ENCODE results near the gene DCBLD2. TPM values are rescaled to one million over a fixed set of nuclear protein-coding genes. Genes with fewer than 3 reads are reported as not detected.
"Not testable (repeated sequence)": the region's sequence is repeated elsewhere in the genome, so short reads cannot be mapped to it uniquely, and the experiment has no call there.

Gene DCBLD2
- total RNA-seq, 1 donor from 2014 or later = 36.5 TPM

- H3K9me3 ChIP-seq = no peaks in the 10 kb centered on the region
- H3K27me3 ChIP-seq (ENCODE audit: low read depth) = no peaks in the 10 kb centered on the region
- intact Hi-C loops (cut with DNase I) = no loop called here
- DNase-seq = no peak
- ATAC-seq = no peak
- H3K36me3 ChIP-seq = peaks cover 11% of the 10 kb centered on the region
- no peak overlapping the region for H3K4me3 ChIP-seq
- no peak for TF ChIP-seq CTCF (IDR thresholded peaks at IDR 0.05)
- no peak overlapping the region for H3K27ac ChIP-seq
- H3K4me1 ChIP-seq = peaks cover 7% of the 10 kb centered on the region
These were observed 16.7 kb downstream of the DCBLD2 start for GRCh38 chr3:98884675-98885371.

GRCh38 chr3:98882614-98883333 is 18.7 kb downstream of the DCBLD2 start:
- DNase-seq = not testable (repeated sequence)

GRCh38 chr3:98877132-98877531 is 24.4 kb downstream of the DCBLD2 start:
- Histone ChIP-seq H3K4me3 (no peak overlapping the region), H3K9me3 (no peaks in the 10 kb centered on the region), H3K27ac (no peak overlapping the region), H3K4me1 (no peaks in the 10 kb centered on the region), H3K27me3 (ENCODE audit: low read depth) (no peaks in the 10 kb centered on the region), H3K36me3 (peaks cover 13% of the 10 kb centered on the region)
- intact Hi-C loops (cut with DNase I) = no loop called here
- no peak for ATAC-seq
- DNase-seq = no peak
- TF ChIP-seq CTCF (IDR thresholded peaks at IDR 0.05) = no peak

More at GRCh38 chr3:98882614-98883333, 18.7 kb downstream of the DCBLD2 start:
- intact Hi-C loops (cut with DNase I); ATAC-seq; H3K27me3 ChIP-seq (ENCODE audit: low read depth); H3K27ac ChIP-seq; H3K4me3 ChIP-seq; H3K9me3 ChIP-seq; H3K4me1 ChIP-seq: not testable (repeated sequence)
- peaks cover 13% of the 10 kb centered on the region for H3K36me3 ChIP-seq

GRCh38 chr3:98875535-98875934 is 26.0 kb downstream of the DCBLD2 start:
- Histone ChIP-seq H3K4me1 (no peaks in the 10 kb centered on the region), H3K9me3 (no peaks in the 10 kb centered on the region), H3K27ac (no peak overlapping the region), H3K36me3 (peaks cover 9% of the 10 kb centered on the region), H3K27me3 (ENCODE audit: low read depth) (no peaks in the 10 kb centered on the region), H3K4me3 (no peak overlapping the region)
- ATAC-seq = no peak
- intact Hi-C loops (cut with DNase I) = no loop called here
- no peak for TF ChIP-seq CTCF (IDR thresholded peaks at IDR 0.05)
- DNase-seq = no peak

DNA sequence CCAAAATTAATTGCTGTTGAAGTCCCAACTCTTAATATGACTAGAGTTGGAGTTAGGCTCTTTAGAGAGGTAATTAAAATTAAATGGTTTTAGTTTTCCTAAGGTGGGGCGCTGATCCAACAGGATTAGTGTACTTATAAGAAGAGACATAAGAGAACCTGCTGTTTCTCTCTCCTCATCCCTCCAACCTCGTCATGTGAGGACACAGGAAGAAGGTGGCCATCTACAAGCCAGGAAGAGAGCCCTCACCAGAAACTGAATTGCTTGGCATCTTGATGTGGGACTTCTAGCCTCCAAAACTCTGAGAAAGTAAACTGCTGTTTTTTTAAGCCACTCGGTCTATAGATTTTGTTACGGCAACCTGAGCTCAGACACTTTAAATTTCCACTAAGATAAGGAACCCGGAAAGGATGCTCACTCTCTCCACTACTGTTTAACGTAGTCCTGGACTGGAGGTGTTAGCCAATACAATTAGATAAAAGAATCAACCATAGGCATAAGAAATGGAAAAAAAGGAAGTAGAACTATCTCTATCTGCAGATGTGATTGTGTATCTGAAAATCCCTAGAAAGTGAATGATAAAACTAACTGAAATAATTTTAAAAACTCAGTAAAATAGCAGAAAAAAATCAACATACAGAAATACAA is 26.8 kb downstream of the DCBLD2 start:
- Histone ChIP-seq H3K4me3 (no peak overlapping the region), H3K27me3 (ENCODE audit: low read depth) (no peaks in the 10 kb centered on the region), H3K9me3 (no peaks in the 10 kb centered on the region), H3K4me1 (no peaks in the 10 kb centered on the region), H3K27ac (no peak overlapping the region), H3K36me3 (peaks cover under 1% of the 10 kb centered on the region)
- ATAC-seq (no peak), DNase-seq (no peak)
- intact Hi-C loops (cut with DNase I) = no loop called here
- no peak for TF ChIP-seq CTCF (IDR thresholded peaks at IDR 0.05)

DNA sequence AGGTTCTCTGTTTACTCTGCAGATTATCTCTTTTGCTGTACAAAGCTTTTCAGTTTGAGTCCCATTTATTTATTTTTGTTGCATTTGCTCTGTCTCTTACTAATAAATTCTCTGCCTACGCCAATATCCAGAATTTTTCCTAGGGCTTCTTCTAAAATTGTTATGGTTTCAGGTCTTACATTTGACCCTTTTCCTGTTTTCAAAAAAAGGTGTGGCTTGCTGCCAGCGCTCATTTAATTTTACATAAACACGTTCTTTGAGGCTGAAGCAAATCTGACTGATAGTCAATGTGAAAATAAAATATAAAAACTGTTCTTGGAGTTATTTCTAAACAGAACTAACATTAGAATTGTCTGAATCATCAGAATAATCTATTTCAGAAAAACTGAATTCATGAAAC is 32.1 kb downstream of the DCBLD2 start:
- no peak for TF ChIP-seq CTCF (IDR thresholded peaks at IDR 0.05)
- H3K4me1 ChIP-seq = no peaks in the 10 kb centered on the region
- H3K36me3 ChIP-seq = no peaks in the 10 kb centered on the region
- no peak for DNase-seq
- intact Hi-C loops (cut with DNase I) = no loop called here
- H3K9me3 ChIP-seq = no peaks in the 10 kb centered on the region
- no peak overlapping the region for H3K27ac ChIP-seq
- no peak overlapping the region for H3K4me3 ChIP-seq
- H3K27me3 ChIP-seq (ENCODE audit: low read depth) = no peaks in the 10 kb centered on the region
- ATAC-seq = no peak

DNA sequence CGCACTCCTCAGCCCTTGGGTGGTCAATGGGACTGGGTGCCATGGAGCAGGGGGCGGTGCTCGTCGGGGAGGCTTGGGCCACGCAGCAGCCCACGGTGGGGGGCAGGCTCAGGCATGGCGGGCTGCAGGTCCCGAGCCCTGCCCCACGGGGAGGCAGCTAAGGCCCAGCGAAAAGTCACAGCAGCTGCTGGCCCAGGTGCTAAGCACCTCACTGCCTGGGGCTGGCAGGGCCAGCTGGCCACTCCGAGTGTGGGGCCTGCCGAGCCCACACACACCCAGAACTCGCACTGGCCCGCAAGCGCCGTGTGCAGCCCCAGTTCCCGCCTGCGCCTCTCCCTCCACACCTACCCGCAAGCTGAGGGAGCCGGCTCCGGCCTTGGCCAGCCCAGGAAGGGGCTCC is 43.5 kb downstream of the DCBLD2 start:
- H3K4me3 ChIP-seq; H3K27ac ChIP-seq; DNase-seq; ATAC-seq; H3K36me3 ChIP-seq; H3K27me3 ChIP-seq (ENCODE audit: low read depth); H3K4me1 ChIP-seq; intact Hi-C loops (cut with DNase I); H3K9me3 ChIP-seq: not testable (repeated sequence)

DNA sequence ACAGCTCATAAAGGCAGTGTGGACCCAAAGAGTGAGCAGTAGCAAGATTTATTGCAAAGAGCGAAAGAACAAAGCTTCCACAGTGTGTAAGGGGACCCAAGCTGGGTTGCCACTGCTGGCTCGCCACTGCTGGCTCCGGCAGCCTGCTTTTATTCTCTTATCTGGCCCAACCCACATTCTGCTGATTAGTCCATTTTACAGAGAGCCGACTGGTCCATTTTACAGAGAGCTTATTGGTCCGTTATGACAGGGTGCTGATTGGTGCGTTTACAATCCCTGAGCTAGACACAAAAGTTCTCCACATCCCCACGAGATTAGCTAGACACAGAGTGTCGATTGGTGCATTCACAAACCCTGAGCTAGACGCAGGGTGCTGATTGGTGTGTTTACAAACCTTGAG is 44.2 kb downstream of the DCBLD2 start:
- H3K27ac ChIP-seq; H3K27me3 ChIP-seq (ENCODE audit: low read depth); H3K4me3 ChIP-seq; DNase-seq; ATAC-seq; H3K36me3 ChIP-seq; H3K9me3 ChIP-seq; H3K4me1 ChIP-seq; intact Hi-C loops (cut with DNase I): not testable (repeated sequence)

All from lower lobe of right lung (tissue), 2 donors.